ENCODE measurements around the gene A4GALT.
A peak's percentile ranks its signal among the peaks of the same experiment; 100 is the strongest.

A4GALT gene

DNA sequence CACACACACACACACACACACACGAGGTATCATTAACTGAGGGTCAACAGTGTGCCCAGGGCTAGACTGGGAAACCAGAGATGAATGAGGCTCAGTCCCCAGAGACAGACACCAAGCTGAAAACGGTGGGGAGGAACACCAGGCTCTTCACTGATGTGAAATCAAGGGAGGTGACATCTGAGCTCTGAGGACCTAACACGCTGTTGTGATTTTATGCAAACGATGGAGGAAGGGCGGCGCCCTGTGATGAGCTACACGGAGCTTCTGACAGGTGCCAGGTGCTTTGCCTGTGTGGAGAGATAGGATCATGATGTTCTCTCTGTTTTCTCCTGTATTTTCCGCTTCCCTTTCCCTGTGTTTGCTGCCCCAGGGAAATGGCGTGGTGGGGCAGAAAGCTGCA lies 65.0 kb downstream of the A4GALT start:
- intact Hi-C loops (cut with DNase I), result no loop called here

DNA sequence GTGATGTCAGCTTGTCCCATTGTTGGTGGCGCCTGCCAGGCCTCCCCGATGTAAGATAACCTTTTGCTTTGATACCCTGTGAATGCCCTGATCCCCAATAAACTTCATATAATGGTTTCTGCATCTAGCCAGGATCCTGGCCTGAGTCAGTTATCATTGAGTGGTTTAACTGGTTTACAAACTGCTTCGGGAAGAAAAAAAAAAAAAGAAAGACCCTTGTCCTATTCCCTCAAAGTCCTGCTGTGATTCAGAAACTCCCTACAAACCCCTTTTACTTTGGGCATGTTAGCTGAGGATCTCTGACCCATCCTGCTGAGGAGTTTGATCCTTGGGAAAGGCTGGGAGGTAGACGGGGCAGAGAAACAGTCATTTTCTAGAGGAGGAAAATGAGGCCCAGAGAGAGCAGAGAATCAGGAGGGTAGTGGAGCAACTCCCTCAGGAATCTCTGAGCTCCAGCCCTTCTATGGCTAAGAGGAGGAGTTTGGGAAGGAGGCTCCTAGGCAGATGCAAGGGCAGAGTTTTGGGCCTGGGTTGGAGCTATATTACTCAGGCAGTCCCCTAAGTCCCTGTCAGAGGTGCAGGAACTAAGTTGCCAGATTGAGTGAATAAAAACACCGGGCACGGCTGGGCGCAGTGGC lies 66.1 kb downstream of the A4GALT start:
- intact Hi-C loops (cut with DNase I), result no loop called here
- DNase-seq, result peak in 1 of 10 donors; percentile 47

More for the DNA sequence above, 65.0 kb downstream of the A4GALT start:
- peak in 1 of 10 donors; percentile 30 for DNase-seq

DNA sequence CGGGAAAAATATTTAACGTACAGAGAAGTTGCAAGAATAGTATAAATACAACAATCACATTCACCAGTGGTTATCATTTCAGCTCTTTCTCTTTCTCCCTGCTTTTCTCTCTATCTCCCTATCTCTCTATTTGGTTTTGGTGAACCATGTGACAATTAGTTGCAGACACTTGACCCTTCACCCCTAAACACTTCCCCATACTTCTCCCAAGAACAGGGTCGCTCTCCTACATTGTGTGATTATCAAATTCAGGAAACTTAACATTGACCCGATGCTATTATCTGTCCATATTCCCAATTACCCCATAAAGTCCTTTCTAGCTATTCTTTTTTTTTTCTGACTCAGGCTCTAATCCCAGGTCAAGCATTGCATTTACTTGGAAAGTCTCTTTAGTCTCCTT lies 66.7 kb downstream of the A4GALT start:
- intact Hi-C loops (cut with DNase I), result no loop called here
- no peak for DNase-seq

DNA sequence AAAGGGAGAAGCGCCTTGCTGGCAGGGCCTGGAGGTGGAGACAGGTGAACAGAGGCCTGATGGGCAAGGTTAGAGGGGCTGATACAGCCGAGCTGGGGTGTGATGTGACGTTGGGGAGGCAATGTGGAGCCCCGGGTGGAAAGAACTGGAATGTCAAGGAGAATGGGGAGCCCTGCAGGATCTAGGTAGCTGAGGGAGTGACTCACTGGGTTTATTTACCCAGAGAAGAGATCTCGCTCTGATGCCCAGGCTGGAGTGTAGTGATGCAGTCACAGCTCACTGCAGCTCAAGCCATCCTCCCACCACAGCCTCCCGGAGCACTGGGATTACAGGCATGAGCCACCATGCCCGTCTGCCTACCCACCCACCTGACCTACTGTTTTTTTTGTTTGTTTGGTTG lies 69.5 kb downstream of the A4GALT start:
- no peak for DNase-seq
- intact Hi-C loops (cut with DNase I), result no loop called here

DNA sequence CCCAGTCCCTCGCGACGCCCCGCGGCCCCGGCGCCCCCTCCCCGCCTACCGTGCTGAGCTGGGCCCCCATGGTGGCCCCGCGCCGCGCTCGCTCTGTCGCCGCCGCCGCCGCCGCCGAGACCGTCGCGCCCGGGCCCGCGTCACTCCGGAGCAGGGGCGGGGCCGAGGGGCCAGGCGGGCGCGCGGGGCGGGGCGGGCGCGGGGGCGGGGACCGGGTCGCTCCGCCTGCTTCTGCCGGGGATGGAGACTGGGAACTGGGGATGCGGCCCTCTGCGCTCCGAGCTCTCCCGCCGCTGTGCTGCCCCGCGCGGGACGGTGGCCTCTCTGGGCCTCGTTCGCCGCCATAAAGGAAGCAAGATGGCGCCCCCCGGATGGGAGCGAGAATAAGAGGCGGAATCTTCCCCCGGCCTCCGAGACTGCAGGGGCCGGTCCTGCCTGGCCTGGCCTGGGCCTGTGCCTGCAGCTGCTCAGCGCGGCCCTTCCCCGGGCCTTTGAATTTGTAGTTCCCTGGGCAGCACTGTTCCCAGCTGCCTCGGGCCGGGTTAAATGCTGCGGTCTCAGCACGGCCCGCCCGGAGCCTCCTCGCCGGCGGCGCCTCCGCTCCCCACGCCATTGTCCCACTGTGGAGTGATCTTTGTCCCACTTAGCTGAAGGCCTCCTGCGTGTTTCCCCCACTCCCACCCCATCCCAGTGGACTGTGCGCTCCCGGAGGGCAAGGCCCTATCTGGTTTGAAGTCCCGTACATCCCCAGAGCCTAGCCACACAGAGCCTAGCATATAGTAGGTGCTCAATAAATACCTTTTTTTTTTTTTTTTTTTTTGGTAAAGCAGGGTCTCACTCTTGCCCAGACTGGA lies 71.2 kb downstream of the A4GALT start, which contains the start of gene CYB5R3:
Gene CYB5R3, minus strand, starts transcription at position 147 of the 854 bp plus-strand sequence. Its CDS starts 77 bp downstream, at position 70.
- peak; percentile 71 to 97 (median 82) for DNase-seq
- intact Hi-C loops (cut with DNase I), result loop anchor here (2.0 kb wide), 1 partner anchor 35 kb away; the partner anchor contains the start of gene POLDIP3

DNA sequence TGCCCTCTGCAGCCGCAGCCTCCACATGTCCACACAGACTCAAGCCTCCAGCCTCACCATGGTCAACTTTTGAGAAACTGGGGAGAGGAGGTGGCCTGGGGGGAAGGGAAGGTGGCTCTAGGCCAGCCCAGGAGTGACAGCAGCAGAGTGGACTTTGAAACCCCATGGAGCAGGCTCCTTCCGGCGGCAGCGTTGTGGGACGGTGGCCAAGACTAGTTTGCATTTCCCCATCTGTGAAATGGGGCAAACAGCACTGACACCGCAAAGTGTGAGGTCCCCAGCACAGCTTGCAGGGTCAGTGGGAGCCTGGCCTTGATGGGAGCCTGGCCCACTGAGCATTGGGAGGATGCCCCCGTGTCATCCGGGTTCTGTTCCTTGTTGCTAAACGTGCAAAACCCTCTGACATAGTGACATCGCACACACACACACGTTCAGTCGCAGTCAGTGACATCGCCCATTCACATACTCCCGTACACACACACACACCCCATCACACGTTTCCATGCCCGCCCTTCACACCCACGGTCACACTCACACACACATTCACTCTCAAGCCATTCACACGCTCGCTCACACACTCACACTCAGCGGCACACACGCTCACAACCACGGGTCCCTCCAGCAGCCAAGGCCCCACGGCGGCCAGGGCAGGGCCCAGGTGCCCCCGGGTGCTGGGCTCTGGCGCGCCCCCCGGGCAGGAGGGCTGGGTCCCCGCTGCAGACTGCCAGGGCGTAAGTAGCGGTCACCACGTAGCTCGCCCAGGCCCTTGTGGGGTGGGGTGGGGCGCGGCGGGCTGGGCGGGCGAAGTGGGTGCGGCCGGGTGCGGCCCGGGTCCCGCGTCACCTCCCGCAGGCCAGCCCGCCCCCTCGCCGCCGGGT lies 72.1 kb downstream of the A4GALT start:
- DNase-seq, result peak in 4 of 10 donors; percentile 23 to 89 (median 56)
- intact Hi-C loops (cut with DNase I), result loop anchor here (2.0 kb wide), 1 partner anchor 34 kb away; the partner anchor contains the start of gene POLDIP3

DNA sequence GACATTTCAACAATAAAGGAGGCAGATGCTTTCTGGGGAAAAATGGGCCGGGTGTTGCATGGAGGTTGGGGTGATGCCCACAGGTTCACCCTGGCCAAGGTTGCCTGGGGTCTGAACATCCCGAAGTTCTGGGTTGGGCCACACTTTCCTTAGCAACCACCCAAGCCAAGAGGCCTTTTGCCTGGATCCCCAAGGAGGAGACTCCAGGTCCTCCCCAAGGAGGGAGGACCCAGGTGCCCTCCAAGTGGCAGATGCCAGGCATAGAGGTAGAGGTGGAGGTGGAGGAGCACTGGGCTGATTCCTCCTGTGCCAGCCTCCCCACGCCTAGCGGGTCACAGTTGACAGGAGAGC lies 72.7 kb downstream of the A4GALT start:
- intact Hi-C loops (cut with DNase I), result loop anchor here (2.0 kb wide), 1 partner anchor 33 kb away; the partner anchor contains the start of gene POLDIP3
- DNase-seq, result no peak

DNA sequence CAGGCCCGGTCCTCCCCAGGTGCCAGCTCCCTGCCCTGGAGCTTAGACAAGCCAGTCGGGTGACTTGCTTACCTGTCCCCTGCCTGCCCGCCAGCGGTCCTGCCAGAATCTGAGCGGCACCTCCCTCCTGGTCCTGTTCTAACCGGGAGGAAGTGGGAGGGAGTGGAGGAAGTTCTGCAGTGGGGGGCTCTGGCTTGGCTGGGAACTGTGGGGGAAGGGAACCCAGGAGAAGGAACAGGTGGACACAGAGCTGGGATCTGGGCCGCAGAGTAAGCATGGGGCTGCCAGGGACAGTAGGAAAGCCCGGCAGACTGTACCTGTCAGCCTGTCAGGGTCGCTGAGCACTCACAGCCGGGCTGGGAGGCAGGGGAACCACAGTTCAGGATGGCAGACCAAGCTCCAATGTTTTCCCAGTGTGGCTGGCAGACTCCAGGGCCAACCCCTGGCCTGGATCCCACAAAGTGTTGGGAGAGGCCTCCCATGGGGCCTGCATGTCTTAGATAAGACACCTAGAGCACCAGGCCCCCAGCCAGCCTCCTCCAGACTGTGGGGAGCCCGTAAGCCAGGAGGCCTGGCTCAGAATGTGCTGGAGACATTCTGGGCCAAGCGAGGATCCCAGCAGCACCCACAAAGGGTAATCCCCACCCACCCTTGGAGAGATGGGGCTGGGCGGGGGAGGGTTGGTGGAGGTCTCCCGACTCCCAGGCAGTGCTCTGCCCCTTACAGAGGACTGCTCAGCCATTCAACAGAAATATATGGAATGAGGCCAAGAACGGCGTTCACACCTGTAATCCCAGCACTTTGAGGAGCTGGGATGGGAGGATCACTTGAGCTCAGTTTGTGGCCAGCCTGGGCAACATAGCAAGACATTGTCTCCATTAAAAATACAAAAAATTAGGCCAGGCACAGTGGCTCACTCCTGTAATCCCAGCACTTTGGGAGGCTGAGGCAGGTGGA lies 73.8 kb downstream of the A4GALT start:
- intact Hi-C loops (cut with DNase I), result no loop called here
- no peak for DNase-seq

DNA sequence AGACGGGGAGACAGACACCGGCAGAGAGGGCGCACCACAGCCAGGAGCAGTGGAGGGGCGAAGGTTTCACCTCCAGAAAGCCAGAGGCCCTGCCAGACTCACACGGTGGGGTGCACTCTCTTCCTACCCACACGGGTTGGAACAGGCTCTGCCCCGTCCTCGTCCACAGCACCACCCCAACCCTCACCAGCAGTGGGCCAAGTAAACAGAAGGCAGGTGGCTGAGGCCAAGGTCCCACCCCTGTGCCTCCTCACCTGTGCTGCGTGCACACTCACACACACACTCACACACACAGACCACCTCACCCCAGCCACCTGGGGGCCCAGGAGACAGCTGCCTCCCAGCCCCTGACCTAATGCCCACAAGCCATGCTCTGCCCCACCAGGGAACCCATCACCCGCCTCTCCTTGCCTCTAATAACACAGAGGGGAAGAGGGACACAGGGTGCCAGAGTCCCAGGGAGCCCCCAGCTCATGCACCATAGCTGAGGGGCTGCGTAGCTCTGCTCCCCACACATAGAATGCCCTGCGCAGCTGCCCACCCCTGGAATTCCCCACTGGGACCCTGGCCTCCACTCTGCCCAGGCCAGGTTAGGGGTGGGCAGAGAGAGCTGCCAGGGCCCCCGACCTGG lies 74.6 kb downstream of the A4GALT start:
- DNase-seq, result no peak
- intact Hi-C loops (cut with DNase I), result no loop called here

DNA sequence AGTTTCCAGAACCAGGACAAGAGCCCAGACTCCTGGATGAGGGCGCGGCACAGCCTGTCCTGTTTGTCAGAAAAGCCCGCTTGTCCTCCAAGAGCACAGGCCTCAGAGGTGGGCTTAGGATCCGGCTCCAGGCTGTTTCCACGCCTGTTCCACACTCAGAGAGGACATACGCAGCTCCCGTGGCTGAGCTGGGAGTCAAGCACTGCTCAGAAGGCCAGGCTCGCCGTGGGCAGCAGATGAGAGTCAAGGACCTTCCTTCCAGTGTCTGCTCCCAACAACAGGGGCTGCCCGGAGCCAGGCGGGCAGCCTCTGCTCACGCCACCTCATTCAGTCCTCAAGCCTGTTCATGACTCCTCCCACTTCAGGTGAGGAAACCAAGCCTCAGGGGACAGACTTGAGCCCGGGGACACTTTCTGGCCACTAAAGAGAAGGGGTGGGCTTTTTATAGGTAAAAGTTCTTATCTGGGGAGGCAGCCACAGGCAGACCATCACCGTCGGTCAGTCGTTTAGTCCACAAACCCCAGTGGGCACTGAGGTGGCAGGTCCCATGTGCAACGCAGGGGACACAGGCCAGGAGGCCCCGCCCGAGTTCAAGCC lies 75.2 kb downstream of the A4GALT start:
- DNase-seq, result no peak
- intact Hi-C loops (cut with DNase I), result no loop called here

DNA sequence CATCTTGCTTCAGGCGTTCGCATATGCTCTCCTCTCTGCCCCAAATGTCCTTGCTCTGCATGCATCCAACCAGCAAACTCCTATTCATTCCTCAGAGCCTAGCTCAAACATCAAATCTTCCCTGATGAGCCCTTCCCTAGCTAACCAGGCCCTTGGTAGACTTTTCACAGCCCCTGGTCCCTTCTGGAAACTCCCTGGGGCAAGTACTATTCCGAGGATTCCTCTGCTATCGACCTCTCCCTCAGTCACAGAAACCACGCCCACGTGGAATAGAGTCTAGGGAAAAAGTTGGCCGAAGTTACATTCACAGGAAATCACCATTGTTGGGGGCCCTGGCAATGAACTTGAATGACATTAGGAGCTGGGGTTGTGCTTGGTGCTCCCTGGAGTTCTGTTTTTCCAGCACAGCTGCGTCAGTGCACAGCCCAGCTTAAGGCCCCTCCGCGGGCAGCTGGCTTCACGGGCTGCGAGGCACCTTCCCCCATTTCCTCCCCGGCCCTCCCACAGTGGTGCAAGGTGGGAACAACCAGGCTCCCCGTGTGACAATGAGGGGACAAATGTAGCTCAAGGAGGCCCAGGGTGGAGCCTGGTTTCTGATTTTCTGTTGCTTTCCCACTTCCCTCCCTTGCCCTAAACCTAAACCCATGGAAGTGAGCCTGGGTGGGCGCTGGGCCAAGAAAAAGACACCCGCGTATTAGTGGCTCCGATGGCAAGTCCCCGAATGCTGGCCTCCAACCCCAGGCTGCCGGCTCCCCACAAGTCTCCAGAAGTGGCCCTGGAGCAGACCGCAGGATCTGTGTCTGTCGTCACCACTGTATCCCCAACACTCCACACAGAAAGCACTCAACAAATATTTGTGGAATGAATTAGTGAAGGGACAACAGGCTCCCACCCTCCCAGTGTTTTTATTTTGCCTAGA lies 76.0 kb downstream of the A4GALT start:
- intact Hi-C loops (cut with DNase I), result no loop called here
- DNase-seq, result peak in 1 of 10 donors; percentile 42

DNA sequence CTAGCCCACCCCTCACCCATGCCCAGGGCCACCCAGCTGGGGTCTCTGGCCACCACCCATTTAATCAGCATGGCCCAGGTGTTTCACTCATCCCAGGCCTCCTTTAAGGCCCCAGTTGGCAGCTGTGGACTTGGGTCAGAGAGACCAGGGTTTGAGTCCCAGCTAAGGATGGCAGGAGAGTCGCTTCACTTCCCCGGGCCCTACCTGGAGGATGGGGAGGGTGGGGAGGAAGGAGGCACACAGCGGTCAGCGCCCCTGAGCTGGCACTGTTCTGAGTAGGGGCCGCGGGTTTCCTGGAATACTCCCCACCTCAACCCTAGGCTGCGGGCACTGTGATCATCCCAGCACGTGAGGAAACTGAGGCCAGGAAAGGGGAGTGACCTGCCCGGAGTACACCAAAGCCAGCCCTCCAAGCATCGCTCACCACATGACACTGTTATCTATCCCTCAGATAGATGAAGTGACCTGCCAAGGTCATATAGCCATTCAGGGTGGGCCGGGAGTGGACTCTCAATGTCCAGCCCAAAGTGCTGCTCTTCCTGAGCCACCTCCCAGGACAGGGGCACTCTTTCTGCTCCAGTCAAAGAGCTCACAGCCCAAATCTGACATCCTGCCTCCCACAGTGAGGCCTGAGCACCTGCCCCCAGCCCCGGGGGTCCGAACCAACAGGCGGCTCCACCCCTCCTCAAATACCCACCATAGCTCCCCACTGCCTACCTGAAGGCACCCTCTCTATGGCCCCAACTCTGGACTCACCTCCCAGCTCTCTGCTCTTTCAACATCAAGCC lies 76.8 kb downstream of the A4GALT start:
- no peak for DNase-seq
- intact Hi-C loops (cut with DNase I), result no loop called here

DNA sequence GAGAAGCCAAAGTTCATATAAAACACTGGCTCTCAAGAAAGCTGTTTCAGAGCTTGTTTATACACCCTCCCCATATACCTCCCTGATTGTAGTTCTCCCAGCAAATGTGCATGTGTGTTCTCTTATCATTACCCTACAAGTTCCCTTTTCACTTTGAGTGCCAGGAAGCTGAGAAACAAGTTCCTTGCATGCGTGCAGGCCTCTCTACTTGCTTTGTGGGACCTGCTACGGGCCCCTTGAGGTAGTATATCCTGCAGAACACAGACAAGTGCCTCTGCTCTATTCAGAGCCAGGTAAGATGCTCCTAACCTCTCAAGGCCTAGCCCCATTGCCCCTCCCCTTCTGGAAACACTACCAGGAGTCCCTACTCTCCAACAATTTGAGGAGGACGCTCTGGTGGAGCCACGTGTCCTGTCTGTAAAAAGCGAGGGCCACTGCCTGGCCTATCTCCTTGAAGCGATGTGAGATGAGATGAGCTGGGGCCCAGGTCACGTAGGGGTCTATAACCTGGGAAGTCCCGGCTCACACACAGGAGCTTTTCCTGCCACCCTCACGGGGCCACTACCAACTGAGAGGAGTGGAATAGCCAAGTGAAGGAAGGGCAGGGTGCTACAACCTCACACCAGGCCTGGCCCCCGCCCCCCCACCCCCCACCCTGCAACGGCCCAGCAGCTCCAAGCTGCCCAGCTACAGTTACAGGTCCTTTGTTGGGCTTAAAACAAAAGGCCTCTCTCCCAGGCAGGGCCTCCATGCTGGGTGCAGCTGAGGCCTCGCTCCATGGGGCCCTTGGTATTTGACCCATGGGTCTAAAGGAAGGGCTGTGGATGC lies 77.7 kb downstream of the A4GALT start:
- no peak for DNase-seq

More for the DNA sequence above, 77.7 kb downstream of the A4GALT start:
- intact Hi-C loops (cut with DNase I), result no loop called here

All from posterior cingulate gyrus (tissue), 11 donors.